ENCODE data around the gene TMEM158.

- TF ChIP-seq TAF1 (IDR thresholded peaks at IDR 0.05; ENCODE audit: low read depth) (no peak), EP300 (IDR thresholded peaks at IDR 0.05; ENCODE audit: borderline replicate concordance) (no peak), FOXM1 (IDR thresholded peaks at IDR 0.05; ENCODE audit: borderline replicate concordance, low read depth) (no peak), RAD21 (IDR thresholded peaks at IDR 0.05; ENCODE audit: low read depth) (peak; percentile 96), MAX (IDR thresholded peaks at IDR 0.05) (peak; percentile 56), REST (IDR thresholded peaks at IDR 0.05; ENCODE audit: low read depth) (no peak)
These were observed 15.6 kb downstream of the TMEM158 start for GRCh38 chr3:45210308-45211041.
